Ovary (tissue), 3 donors: ENCODE data around the gene P2RY6.
"Not testable (repeated sequence)": the region's sequence is repeated elsewhere in the genome, so short reads cannot be mapped to it uniquely, and the experiment has no call there.

Experiments used
- EP300 ChIP-seq: sonication (generic); formaldehyde crosslinking; IDR thresholded peaks from one replicate; pipeline ENCODE4 v1.6.1; 2017; ENCODE audit warnings: antibody characterized with exemption
- TF ChIP-seq, protein P1 (sequence below), 3 donors: fragments of 450-650 bp in 2 of 3; fragments of 200-600 bp in 1 of 3; IDR thresholded peaks; one replicate each; pipeline versions ENCODE4 v1.5.1 to v1.8.0; 2016 to 2022; ENCODE audit warnings: antibody characterized with exemption in 3 of 3, mild to moderate bottlenecking in 1 of 3
- donor health status: DM: no; HTN: no; CAD: no.

GRCh38 chr11:73274191-73274590 lies 2.1 kb downstream of the P2RY6 start:
- TF ChIP-seq, protein P1, sequence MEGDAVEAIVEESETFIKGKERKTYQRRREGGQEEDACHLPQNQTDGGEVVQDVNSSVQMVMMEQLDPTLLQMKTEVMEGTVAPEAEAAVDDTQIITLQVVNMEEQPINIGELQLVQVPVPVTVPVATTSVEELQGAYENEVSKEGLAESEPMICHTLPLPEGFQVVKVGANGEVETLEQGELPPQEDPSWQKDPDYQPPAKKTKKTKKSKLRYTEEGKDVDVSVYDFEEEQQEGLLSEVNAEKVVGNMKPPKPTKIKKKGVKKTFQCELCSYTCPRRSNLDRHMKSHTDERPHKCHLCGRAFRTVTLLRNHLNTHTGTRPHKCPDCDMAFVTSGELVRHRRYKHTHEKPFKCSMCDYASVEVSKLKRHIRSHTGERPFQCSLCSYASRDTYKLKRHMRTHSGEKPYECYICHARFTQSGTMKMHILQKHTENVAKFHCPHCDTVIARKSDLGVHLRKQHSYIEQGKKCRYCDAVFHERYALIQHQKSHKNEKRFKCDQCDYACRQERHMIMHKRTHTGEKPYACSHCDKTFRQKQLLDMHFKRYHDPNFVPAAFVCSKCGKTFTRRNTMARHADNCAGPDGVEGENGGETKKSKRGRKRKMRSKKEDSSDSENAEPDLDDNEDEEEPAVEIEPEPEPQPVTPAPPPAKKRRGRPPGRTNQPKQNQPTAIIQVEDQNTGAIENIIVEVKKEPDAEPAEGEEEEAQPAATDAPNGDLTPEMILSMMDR (IDR thresholded peaks at IDR 0.05), result not testable (repeated sequence)
- TF ChIP-seq EP300, result not testable (repeated sequence)
